ENCODE results near the gene RRP9.

Gene RRP9

GRCh38 chr3:51927061-51927977, 14.4 kb downstream of the RRP9 start:
- Histone ChIP-seq H3K4me1 (ENCODE audit: insufficient read depth, low read length, poor library complexity, severe bottlenecking) (no peaks in the 10 kb centered on the region), H2AFZ (ENCODE audit: low read length) (no peak overlapping the region), H3K9ac (ENCODE audit: low read depth, low read length, poor library complexity, severe bottlenecking) (no peak overlapping the region), H4K20me1 (ENCODE audit: insufficient read depth, low read length, poor library complexity, severe bottlenecking) (no peaks in the 10 kb centered on the region), H3K4me3 (ENCODE audit: low read length, poor library complexity, severe bottlenecking) (no peak overlapping the region), H3K79me2 (ENCODE audit: insufficient read depth, low read length) (no peaks in the 10 kb centered on the region), H3K9me3 (ENCODE audit: insufficient read depth, low read depth, low read length) (no peaks in the 10 kb centered on the region), H3K27me3 (ENCODE audit: insufficient read depth, low read length, poor library complexity, severe bottlenecking) (no peaks in the 10 kb centered on the region), H3F3A (ENCODE audit: low read depth) (no peaks in the 10 kb centered on the region), H3K9me2 (replicated peaks; ENCODE audit: low read depth, low read length) (no peaks in the 10 kb centered on the region), H3K4me2 (ENCODE audit: low read depth, low read length, poor library complexity, severe bottlenecking) (no peak overlapping the region), H3K36me3 (ENCODE audit: insufficient read depth, low read length) (no peaks in the 10 kb centered on the region)
- TF ChIP-seq CTCF (conservative IDR thresholded peaks at IDR 0.05; ENCODE audit: low read length): no peak

GRCh38 chr3:51921081-51921578, 20.6 kb downstream of the RRP9 start:
- Histone ChIP-seq H4K20me1 (ENCODE audit: insufficient read depth, low read length, poor library complexity, severe bottlenecking) (no peaks in the 10 kb centered on the region), H3K27me3 (ENCODE audit: insufficient read depth, low read length, poor library complexity, severe bottlenecking) (no peaks in the 10 kb centered on the region)

GRCh38 chr3:51916418-51916817, 25.3 kb downstream of the RRP9 start:
- no peaks in the 10 kb centered on the region for H4K20me1 ChIP-seq (ENCODE audit: insufficient read depth, low read length, poor library complexity, severe bottlenecking)
- H3K4me1 ChIP-seq (ENCODE audit: insufficient read depth, low read length, poor library complexity, severe bottlenecking): no peaks in the 10 kb centered on the region
- no peak overlapping the region for H3K4me3 ChIP-seq (ENCODE audit: low read length, poor library complexity, severe bottlenecking)
- H3F3A ChIP-seq (ENCODE audit: low read depth): no peaks in the 10 kb centered on the region
- H3K9me3 ChIP-seq (ENCODE audit: insufficient read depth, low read depth, low read length): no peaks in the 10 kb centered on the region
- TF ChIP-seq EZH2phosphoT487 (IDR thresholded peaks at IDR 0.05; ENCODE audit: borderline replicate concordance) (no peak), CTCF (conservative IDR thresholded peaks at IDR 0.05; ENCODE audit: low read length) (no peak)
- no peaks in the 10 kb centered on the region for H3K79me2 ChIP-seq (ENCODE audit: insufficient read depth, low read length)
- H3K36me3 ChIP-seq (ENCODE audit: insufficient read depth, low read length): no peaks in the 10 kb centered on the region
- H2AFZ ChIP-seq (ENCODE audit: low read length): no peak overlapping the region
- no peaks in the 10 kb centered on the region for H3K27me3 ChIP-seq (ENCODE audit: insufficient read depth, low read length, poor library complexity, severe bottlenecking)
- H3K4me2 ChIP-seq (ENCODE audit: low read depth, low read length, poor library complexity, severe bottlenecking): no peak overlapping the region
- no peak overlapping the region for H3K9ac ChIP-seq (ENCODE audit: low read depth, low read length, poor library complexity, severe bottlenecking)
- no peaks in the 10 kb centered on the region for H3K9me2 ChIP-seq (replicated peaks; ENCODE audit: low read depth, low read length)

More at GRCh38 chr3:51921081-51921578, 20.6 kb downstream of the RRP9 start:
- no peaks in the 10 kb centered on the region for H3K79me2 ChIP-seq (ENCODE audit: insufficient read depth, low read length)
- no peaks in the 10 kb centered on the region for H3K9me3 ChIP-seq (ENCODE audit: insufficient read depth, low read depth, low read length)
- no peak overlapping the region for H2AFZ ChIP-seq (ENCODE audit: low read length)
- H3K9me2 ChIP-seq (replicated peaks; ENCODE audit: low read depth, low read length): no peaks in the 10 kb centered on the region
- H3F3A ChIP-seq (ENCODE audit: low read depth): no peaks in the 10 kb centered on the region
- H3K9ac ChIP-seq (ENCODE audit: low read depth, low read length, poor library complexity, severe bottlenecking): no peak overlapping the region
- H3K4me3 ChIP-seq (ENCODE audit: low read length, poor library complexity, severe bottlenecking): no peak overlapping the region
- H3K4me1 ChIP-seq (ENCODE audit: insufficient read depth, low read length, poor library complexity, severe bottlenecking): no peaks in the 10 kb centered on the region
- no peak for TF ChIP-seq CTCF (conservative IDR thresholded peaks at IDR 0.05; ENCODE audit: low read length)
- no peak for TF ChIP-seq EZH2phosphoT487 (IDR thresholded peaks at IDR 0.05; ENCODE audit: borderline replicate concordance)
- H3K4me2 ChIP-seq (ENCODE audit: low read depth, low read length, poor library complexity, severe bottlenecking): no peak overlapping the region
- H3K36me3 ChIP-seq (ENCODE audit: insufficient read depth, low read length): no peaks in the 10 kb centered on the region

All from Loucy (cell line).